ENCODE data around the gene DTX3. TPM values are rescaled to one million over a fixed set of nuclear protein-coding genes. Genes with fewer than 3 reads are reported as not detected.

DTX3 gene, protein sequence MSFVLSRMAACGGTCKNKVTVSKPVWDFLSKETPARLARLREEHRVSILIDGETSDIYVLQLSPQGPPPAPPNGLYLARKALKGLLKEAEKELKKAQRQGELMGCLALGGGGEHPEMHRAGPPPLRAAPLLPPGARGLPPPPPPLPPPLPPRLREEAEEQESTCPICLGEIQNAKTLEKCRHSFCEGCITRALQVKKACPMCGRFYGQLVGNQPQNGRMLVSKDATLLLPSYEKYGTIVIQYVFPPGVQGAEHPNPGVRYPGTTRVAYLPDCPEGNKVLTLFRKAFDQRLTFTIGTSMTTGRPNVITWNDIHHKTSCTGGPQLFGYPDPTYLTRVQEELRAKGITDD
- total RNA-seq, result 10 to 100 TPM; 22.1 to 24.5 TPM

DNA sequence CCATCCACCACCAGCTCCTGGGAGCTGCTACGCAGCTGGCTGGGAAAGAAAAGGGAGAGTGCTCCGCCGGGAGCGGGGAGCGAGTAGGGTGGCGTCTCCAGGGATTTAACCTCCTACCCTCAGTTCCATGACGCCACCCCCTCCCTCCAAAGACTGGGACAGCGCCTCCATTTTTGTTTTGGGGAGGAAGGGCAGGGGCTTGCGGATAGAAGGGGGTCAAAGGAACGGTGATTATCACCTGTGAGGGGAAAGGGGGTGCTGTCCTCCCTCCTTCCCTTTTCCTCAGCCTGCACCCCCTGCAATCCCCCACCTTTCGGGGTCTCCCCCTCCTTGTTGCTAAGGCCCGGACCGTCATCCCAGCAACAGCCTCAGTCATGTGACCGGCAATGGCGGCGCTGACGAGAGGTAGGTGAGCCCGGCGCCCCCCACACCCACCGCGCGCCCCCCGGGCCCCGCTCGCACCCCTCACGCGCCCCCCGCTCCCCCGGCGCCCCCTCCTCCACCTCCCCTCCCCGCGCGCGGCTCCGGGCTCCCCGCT, at the start of gene DTX3:
DTX3 (plus strand) TSS at position 371 of the 538 bp plus-strand sequence. CDS start 1,694 bp downstream, outside the sequence.

DNA sequence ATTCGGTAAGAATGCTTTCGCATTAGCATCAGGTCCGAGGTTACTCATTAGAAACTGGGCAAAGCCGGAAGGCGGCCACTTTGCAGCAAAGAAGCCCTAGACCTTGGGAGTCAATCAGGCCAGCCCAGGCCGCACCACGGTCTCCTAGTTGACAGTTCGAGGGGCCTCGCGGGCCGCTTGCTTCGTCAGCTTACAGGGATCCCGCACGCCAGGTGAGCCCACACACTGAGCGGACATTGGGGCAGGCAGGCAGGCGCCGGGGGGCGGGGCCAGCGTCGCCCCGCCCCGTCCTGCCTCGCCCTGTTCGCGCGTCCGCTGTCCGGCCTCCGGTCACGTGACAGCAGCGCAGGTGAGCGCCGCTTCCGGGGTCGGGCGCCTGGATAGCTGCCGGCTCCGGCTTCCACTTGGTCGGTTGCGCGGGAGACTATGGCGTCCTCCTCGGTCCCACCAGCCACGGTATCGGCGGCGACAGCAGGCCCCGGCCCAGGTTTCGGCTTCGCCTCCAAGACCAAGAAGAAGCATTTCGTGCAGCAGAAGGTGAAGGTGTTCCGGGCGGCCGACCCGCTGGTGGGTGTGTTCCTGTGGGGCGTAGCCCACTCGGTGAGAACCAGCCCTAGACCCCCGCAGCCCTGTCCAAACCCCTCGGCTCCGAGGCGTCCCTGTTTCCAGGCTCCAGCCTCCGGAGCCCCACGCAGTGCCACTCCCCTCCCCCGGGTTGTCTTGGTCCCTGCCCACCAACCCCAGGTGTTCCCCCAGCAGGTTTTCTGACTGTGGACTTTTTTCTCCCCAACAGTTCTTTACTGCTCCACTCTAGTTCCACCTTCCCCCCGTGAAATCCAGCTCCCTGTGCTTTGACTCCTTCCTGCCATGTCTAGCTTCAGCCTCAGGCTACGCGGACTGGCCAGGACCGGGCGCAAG, 13.5 kb upstream of the DTX3 start, which contains the start of gene PIP4K2C:
PIP4K2C (plus strand) TSS at position 329 of the 918 bp plus-strand sequence; CDS start at position 427, 98 bp downstream.

DNA sequence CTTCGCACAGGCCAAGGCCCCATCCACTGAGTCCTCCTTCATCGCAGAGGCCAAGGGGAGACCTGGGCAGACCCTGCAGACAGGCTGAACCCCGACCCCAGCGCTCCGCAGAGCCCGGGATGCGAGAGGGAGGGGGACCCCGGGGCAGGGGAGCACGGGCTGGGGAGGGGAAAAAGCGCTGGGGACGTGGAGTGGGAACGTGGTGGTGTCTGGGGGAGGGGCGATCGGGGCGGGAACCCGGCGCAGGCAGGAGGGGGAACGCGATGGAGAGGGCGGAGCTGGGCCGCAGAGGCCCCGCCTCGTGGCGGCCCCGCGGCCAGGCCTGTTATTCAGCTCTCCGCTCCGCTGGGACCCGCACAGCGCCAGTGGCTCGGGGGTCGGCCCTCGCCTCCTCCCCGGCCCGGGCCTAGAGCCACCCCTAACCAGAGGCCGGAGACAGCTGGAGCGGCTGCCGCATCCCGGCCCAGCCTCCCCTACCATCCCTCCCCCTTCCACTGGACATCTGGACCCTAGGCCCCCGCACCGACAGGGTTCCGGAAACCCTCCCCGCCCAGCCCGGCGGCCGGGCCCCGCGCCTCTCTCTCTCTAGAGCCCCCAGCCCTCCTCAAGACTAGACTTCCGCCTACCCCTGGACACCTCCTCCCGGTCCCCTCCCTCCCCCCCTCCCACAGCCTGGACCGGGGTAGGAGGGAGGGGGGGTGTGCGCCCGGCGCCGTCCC, 6.6 kb downstream of the DTX3 start, which contains the start of gene ARHGEF25:
ARHGEF25 (plus strand) TSS at position 328 of the 719 bp plus-strand sequence. CDS start 460 bp downstream, outside the sequence.

DNA sequence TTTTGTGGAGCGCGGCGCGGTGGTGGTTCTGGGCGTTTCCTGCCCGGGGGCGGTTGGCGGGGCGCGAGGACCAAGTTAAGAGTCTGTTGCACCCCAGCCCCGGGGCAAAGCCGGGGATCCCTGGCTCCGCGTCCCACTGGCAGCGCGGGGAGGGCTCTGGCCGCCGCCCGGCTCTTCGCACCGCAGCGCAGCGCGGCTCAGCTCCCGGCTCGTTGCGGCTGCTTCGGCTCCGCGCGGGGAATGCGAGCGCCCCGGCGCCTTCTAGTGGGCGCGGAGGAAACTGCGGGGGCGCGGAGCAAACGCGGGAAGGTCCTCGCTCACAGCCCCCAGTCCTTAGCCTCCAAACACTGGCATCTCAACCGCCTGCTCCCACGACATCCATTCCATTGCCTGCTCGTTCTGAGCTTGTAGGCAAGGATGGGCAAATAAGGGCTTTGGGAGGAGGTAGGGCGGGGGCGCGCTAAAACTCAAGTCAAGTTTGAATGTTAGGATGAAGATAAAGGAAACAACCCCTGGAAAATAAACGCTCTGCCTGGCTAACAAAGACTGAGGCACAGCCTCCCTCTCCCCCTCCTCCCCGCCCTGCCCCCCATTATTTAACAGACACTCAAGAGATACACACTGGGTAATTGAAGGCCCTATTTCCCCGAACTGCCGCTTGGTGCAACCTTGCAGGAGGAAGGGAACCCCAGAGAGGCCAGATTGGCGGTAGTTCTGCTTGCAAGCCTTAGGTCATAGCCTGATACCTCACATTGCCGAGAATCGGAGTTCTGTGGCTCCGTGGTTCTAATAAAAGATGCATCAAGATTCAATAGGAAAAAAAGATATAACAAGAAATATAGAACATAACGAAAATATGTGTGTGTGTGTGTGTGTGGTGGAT, 28.6 kb downstream of the DTX3 start, which contains the start of gene B4GALNT1:
B4GALNT1 (minus strand) TSS at position 244 of the 883 bp plus-strand sequence. CDS start 1,069 bp downstream, outside the sequence.

Other genes starting within 250 kb of the DTX3 start
- 10 to 100 TPM; 67.8 to 72.0 TPM for gene R3HDM2, start 173.8 kb upstream of the DTX3 start, total RNA-seq
- not detected for gene INHBC, start 170.0 kb upstream of the DTX3 start, total RNA-seq
- gene INHBE, start 149.5 kb upstream of the DTX3 start, total RNA-seq, result not detected
- 1 to 10 TPM in 1 of 2 experiments, under 1 TPM in 1; 0.88 to 1.5 TPM for gene GLI1, start 145.0 kb upstream of the DTX3 start, total RNA-seq
- gene ARHGAP9, start 125.0 kb upstream of the DTX3 start, total RNA-seq, result 100 to 1,000 TPM; 211 to 247 TPM
- 100 to 1,000 TPM; 192 to 213 TPM for gene MARS1, start 116.8 kb upstream of the DTX3 start, total RNA-seq
- gene DDIT3, start 84.3 kb upstream of the DTX3 start, total RNA-seq, result 10 to 100 TPM; 18.4 to 19.2 TPM
- gene MBD6, start 82.0 kb upstream of the DTX3 start, total RNA-seq, result 10 to 100 TPM; 78.2 to 82.2 TPM
- 10 to 100 TPM; 78.3 to 80.0 TPM for gene DCTN2, start 57.6 kb upstream of the DTX3 start, total RNA-seq
- under 1 TPM; 0.58 to 0.71 TPM for gene KIF5A, start 54.8 kb upstream of the DTX3 start, total RNA-seq
- gene PIP4K2C, start 13.6 kb upstream of the DTX3 start, total RNA-seq, result 10 to 100 TPM; 16.8 to 18.3 TPM
- gene ARHGEF25, start 6.6 kb downstream of the DTX3 start, total RNA-seq, result 1 to 10 TPM in 1 of 2 experiments, under 1 TPM in 1; 0.76 to 1.1 TPM
- under 1 TPM; 0.33 to 0.63 TPM for gene B4GALNT1, start 28.4 kb downstream of the DTX3 start, total RNA-seq
- gene OS9, start 89.3 kb downstream of the DTX3 start, total RNA-seq, result 100 to 1,000 TPM; 133 to 136 TPM
- gene AGAP2, start 133.9 kb downstream of the DTX3 start, total RNA-seq, result 10 to 100 TPM; 66.7 to 68.6 TPM
- gene TSPAN31, start 140.2 kb downstream of the DTX3 start, total RNA-seq, result 10 to 100 TPM; 17.8 to 19.3 TPM
- gene CDK4, start 147.5 kb downstream of the DTX3 start, total RNA-seq, result 10 to 100 TPM; 77.6 to 85.6 TPM
- 10 to 100 TPM; 32.3 to 34.0 TPM for gene MARCHF9, start 150.3 kb downstream of the DTX3 start, total RNA-seq
- 1 to 10 TPM; 2.0 to 2.2 TPM for gene CYP27B1, start 162.3 kb downstream of the DTX3 start, total RNA-seq
- gene METTL1, start 167.3 kb downstream of the DTX3 start, total RNA-seq, result 10 to 100 TPM; 15.4 to 16.0 TPM
- 1 to 10 TPM; 4.0 to 4.5 TPM for gene EEF1AKMT3, start 167.8 kb downstream of the DTX3 start, total RNA-seq
- gene TSFM, start 178.0 kb downstream of the DTX3 start, total RNA-seq, result 10 to 100 TPM; 25.6 to 27.8 TPM
- 1 to 10 TPM; 3.4 to 3.7 TPM for gene AVIL, start 213.9 kb downstream of the DTX3 start, total RNA-seq
- 100 to 1,000 TPM; 157 to 159 TPM for gene CTDSP2, start 241.9 kb downstream of the DTX3 start, total RNA-seq